HG03139 (cell line): ENCODE measurements around the gene MAN1A1.
A peak's percentile ranks its signal among the peaks of the same experiment; 100 is the strongest.

Experiments used
- ATAC-seq: cut with Tn5 transposase; IDR thresholded peaks from one replicate; pipeline ENCODE4 v1.9.1; 2021; ENCODE audit not compliant: unreplicated experiment

MAN1A1 gene

DNA sequence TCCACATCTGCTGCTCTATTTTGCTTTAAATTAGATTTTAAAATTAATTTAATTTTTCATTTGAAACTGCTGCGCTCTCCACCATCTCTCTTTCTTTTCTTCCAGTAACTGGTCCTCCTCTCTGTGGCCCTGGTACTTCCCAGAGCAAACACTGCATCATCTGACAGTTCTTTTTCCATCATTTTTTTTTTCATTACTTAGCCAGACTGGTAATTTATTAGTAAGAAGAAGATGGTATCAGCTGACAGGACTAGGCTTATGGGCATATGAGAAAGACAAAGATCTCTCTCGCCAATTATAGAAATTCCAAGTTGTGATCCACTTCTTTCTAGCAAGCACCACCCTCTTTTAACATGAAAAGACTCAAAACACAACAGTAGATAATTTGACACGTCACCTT is 197.4 kb downstream of the MAN1A1 start:
- ATAC-seq: no peak

DNA sequence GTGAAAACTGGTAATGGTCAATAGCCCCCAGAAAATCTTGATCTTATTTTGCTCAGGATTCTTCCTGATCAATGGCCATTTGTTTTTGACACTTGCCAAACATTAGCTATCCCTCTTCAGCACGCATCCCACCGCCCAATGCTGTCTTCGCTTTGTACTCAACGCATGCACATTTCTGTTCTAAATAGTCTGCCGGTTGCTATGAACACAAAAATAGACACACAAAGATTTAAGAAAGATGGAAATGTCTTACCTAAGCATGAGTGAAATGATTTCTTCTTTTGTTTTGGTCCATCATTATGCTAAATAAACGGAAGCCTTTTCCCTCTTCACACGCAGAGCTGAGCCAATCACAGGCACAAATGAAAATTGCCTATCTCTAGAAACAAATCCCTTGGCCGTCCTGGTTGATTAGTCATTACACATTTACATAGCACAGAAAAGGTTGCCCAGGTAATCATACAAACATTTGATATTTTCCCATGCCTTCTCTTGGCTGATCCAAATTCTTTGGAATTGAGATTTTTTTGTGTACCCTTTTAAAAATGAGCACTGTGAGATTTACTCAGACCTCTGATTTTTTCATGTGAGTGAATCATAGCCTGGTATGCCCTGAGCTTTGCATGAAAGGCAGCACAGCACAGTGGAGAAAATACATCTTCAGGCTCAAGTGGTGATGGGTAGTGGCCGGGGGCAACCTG is 200.6 kb downstream of the MAN1A1 start:
- no peak for ATAC-seq

DNA sequence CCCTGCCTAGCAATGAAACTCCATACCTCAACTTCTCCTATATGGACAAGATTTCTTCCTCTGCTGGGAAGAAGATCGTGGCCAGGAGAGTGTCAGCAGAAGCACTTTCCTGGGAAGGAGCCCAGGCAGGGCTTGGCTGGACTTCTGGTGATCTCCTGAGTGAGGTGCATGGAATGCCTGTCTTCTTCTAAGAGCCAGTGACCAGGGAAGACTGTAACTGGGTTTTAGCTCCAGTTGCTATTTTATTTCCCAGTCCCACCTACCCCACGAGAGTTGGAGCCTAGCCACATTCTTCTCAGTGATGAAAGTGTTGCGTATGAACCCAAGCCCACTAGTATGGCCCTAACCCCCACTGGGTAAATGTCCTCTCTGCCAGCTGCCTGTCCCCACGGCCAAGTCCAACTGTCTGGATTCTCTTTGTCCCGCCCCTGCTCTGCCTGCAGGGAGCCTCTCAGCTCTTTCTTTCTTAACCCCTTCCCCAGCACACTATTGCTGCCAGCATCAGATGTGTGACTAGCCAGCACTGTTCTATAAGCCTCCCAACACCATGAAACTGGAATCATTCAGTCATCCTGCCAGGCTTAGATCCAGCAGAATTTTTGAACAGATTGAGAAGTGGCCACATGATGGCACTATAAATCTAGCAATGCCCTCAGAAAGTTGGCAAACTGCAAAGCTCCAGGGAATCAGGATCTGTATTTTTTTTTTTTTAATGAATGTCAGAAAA is 201.3 kb downstream of the MAN1A1 start:
- no peak for ATAC-seq

DNA sequence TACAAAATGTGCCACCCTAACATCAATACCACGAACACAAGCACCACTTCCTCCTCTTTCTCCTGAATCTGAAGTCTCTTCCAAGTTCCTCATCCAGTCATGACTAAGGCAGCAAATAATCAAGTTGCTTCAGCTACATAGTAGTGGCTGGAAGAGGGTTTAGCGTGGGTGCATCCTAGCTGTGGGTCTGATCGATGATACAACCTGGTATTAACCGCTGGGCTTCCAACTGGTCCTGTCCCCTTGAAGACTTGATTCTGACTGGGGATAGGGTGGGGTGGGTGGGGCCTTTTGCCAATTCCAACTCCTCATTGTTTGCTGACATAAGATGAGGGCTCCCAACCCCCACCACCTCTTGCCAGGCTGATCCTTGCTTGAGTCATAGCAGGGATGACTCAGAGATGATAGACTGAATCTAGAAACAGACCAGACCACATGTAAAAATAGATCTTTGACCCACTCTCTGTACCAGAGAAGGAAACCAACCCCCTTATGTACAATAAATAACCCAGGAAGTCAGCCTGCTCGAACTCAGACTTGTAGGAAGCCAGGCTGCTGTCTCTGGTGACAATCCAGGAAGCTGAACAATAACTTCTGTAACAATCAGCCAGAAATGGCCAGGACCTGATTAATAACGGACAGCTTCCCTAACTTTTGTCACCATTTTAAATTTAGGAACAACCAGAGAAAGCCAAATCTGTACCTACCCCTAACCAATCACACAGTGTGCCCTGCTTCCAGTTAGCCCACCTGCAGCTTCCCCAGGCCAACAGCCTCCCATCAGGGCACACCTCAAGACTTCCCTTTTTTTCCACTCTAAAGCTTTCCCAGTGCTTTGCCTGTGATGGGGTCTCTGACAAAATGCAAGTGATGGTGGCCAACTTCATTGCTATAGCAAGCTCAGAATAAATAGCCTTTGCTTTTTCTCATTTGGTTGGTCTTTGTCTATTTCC is 202.2 kb downstream of the MAN1A1 start:
- peak; percentile 98 for ATAC-seq

DNA sequence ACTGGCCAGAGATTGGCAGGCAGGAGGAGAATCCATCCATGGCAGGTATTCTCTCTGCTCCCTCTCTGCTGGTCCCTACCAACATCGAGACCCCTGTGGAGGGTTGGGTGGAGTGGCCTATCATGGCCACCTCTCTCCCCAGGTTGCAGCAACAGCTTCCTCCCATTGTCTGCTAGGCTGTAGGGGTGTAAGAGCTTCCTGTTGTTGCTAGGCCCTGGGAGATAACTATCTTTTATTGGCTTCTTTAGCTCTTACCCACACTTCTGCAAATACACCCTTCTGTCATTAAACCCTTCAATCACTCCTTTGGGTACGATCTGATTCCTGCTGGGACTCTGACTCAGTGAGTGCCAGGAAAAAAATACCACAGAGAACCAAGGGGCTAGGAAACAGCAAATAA is 204.4 kb downstream of the MAN1A1 start:
- ATAC-seq: no peak

- no peak for ATAC-seq
These were observed 206.9 kb downstream of the MAN1A1 start for GRCh38 chr6:119142637-119143036.

DNA sequence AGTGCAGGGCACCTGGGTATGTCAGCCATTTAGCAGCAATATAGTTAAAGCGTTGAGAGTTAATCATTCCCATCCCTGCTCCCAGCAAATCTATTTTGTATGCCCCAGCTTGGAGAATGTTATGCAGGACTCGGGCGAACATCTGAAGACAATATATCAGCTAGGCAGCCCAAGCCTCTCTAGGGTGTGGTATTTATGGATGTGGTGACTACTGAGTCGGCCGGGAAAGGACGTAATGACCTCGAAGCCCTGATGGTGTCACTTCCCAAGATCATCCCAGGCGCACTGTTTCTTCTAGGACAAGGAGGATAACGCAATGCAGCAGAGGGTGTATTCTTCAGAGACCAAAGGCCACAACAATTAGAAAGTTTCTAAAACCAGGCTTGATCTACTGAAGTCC is 207.5 kb downstream of the MAN1A1 start:
- ATAC-seq: no peak

GRCh38 chr6:119140196-119141140 is 209.1 kb downstream of the MAN1A1 start:
- no peak for ATAC-seq

GRCh38 chr6:119138906-119139541 is 210.5 kb downstream of the MAN1A1 start:
- peak; percentile 70 for ATAC-seq

GRCh38 chr6:119137194-119138072 is 212.1 kb downstream of the MAN1A1 start:
- no peak for ATAC-seq

DNA sequence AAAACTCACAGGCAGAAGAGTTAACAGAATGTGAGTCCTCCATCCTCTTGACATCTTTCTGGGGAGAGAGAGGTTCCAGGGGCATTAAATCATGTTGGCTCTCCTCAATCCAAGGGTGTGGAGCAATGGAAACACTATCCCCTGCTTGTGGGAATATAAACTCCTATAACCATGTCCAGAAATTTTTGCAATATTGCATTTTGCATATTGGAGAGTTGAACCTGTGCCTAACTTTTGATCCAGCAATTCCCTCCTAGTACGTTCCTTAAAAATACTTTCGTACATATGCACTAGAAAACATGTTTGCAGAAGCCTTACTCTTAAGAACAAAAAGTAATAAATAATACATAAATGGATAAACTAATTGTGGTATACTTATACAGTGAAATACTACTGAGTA is 214.8 kb downstream of the MAN1A1 start:
- no peak for ATAC-seq

DNA sequence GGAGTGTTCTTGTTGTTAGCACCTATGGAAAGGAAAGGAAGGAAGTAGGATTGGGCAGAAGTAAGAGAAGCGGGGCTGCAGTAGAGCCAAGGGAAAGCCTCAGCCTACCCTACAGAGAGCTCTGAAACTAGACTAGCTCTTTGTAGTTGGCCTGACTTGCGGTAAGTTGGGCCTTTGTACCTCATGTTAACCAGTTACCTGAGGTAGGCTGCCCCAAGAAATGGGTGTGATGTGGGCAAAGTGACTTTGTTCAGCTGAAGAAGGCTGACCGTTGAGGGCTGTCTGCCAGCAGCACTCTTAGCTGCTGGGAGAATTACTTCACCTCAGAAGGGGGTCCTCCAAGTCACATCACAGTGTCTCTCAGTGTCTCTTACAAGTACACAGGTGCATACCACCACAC is 216.2 kb downstream of the MAN1A1 start:
- ATAC-seq: no peak

- no peak for ATAC-seq
These were observed 217.1 kb downstream of the MAN1A1 start for GRCh38 chr6:119132261-119132981.

DNA sequence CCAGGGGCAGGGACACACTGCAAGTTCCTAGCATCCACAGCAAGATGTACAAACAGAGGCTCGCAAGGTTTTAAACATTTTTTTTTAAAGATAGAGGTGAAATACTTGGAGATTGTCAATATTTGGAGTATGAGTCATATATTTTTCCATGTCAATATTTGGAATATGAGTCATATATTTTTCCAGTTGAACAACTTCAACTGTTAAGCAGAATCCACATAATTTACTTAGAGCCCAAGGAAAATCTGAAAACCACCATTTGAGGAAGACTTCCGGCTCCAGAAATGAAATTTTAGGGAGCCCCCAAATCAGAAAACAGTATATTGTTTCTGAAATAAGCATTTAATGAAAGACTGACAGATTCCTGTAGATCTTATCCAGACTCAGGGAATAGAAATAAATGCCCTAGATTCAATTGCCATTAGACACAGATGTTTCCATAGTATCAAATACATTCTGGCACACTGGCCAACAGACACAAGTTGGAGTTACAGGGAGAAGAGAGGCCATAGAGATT is 219.5 kb downstream of the MAN1A1 start:
- ATAC-seq: no peak

DNA sequence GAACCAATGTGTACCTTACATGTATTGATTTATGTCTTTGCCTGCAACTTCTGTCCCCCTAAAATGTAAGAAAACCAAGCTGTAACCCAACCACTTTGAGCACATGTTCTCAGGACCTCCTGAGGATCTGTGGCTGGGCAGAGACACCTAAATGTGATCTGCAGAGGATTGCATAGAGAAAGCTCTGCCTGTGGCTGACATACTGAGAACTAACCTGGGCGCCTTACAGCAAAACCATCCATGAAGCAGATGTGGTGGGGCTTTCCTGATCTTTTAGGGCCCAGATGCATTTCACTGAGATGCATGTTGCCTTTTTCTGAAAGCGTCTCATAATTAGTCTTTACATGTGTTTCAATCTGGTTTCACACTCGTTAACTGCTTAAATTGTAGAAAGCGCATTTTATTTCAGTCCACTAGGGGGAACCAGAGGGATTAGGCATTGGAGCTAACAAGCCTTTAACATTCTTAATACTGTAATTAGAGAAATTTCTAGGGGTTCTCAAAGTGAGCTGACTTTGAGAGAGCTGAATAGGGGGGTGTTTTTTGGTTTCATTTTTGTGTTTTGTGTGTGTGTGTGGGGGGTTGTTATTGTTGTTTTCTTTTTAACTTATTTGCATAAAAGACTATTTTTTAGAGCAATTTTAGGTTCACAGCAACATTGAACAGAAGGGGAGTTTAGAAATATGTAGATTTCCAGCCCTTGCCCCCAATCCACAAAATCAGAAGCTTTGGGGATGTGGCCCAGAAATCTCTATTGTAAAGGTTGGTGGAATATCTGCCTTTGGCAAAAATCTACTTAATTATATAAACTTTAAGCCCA is 220.2 kb downstream of the MAN1A1 start:
- ATAC-seq: peak; percentile 87

- no peak for ATAC-seq
These were observed 221.2 kb downstream of the MAN1A1 start for GRCh38 chr6:119128252-119128912.

GRCh38 chr6:119127627-119128026 is 221.9 kb downstream of the MAN1A1 start:
- ATAC-seq: no peak
